Body of pancreas (tissue), 4 donors: ENCODE data around the gene SEC23A.

Experiments
- CTCF ChIP-seq, 7 experiments: fragments of 450-650 bp in 4 of 7; fragments of 200-600 bp in 3 of 7; sonication (generic) in 3 of 7; IDR thresholded peaks; one replicate each; pipeline ENCODE4 v1.5.1; 2016 to 2019; ENCODE audit warnings: antibody characterized with exemption in 7 of 7
- POLR2A ChIP-seq, 3 donors: fragments of 450-650 bp; IDR thresholded peaks; one replicate each; pipeline ENCODE4 v1.6.1; 2016; ENCODE audit warnings: antibody characterized with exemption in 3 of 3, mild to moderate bottlenecking in 2 of 3

DNA sequence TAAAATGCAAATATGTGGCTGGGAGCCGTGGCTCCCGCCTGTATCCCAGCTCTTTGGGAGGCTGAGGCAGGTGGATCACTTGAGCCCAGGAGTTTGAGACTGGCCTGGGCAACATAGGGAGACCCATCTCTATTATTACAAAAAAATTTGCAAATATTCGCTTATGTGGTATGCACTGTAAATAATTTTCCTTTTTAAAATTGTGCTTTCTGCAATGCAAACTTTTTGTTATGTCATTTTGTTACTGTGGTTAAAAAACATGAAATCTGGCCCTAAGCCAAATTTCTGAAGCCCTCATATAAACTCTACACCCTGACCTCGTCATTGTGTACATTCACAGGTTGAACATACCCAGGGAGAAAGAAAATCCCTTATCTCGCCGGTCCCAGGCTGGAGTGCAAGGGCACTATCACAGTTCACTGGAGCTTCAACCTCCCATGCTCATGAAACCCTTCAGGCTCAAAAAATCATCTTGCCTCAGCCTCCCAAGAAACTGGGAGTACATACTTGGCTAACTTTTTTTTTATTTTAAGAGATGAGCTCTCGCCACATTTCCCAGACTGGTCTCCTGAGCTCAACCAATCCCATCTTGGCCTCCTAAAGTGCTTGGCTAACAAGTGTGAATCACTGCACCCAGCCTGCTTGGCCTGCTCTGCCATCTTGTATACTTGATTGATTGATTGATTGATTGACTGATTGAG is 42.4 kb upstream of the SEC23A start:
- TF ChIP-seq CTCF (IDR thresholded peaks at IDR 0.05) (no peak), POLR2A (IDR thresholded peaks at IDR 0.05) (no peak)
